Ovary (tissue), 3 donors: Measurements from ENCODE around the gene CEP152.

ENCODE experiments used
- EP300 ChIP-seq: sonication (generic); formaldehyde crosslinking; IDR thresholded peaks from one replicate; pipeline ENCODE4 v1.6.1; 2017; ENCODE audit warnings: antibody characterized with exemption
- POLR2A ChIP-seq: fragments of 450-650 bp; IDR thresholded peaks from one replicate; pipeline ENCODE4 v1.6.1; 2017; ENCODE audit warnings: antibody characterized with exemption, mild to moderate bottlenecking, moderate library complexity
- TF ChIP-seq, protein P1 (sequence below), 3 donors: fragments of 450-650 bp in 2 of 3; fragments of 200-600 bp in 1 of 3; IDR thresholded peaks; one replicate each; pipeline versions ENCODE4 v1.5.1 to v1.8.0; 2016 to 2022; ENCODE audit warnings: antibody characterized with exemption in 3 of 3, mild to moderate bottlenecking in 1 of 3
- donor health status: DM: no; HTN: no; CAD: no.

DNA sequence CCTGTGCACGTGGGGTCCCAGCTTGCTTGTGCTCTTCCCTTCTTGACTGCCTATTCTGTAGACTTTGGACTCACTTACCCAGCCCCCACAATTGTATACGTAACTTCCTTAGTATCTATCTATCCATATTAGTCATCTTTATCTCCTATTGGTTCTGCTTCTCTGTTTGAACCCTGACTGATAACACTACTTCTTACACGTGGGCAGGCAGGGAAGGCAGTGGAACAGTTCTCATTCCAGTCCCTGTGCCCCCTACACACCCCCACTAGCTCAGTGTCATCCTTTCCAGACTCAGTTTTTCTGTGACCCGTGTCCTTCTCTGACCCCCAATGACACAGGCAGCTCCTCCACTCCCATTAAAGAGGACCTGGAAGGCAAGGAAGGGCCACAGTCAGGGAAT lies 91.2 kb downstream of the CEP152 start:
- TF ChIP-seq, protein P1, sequence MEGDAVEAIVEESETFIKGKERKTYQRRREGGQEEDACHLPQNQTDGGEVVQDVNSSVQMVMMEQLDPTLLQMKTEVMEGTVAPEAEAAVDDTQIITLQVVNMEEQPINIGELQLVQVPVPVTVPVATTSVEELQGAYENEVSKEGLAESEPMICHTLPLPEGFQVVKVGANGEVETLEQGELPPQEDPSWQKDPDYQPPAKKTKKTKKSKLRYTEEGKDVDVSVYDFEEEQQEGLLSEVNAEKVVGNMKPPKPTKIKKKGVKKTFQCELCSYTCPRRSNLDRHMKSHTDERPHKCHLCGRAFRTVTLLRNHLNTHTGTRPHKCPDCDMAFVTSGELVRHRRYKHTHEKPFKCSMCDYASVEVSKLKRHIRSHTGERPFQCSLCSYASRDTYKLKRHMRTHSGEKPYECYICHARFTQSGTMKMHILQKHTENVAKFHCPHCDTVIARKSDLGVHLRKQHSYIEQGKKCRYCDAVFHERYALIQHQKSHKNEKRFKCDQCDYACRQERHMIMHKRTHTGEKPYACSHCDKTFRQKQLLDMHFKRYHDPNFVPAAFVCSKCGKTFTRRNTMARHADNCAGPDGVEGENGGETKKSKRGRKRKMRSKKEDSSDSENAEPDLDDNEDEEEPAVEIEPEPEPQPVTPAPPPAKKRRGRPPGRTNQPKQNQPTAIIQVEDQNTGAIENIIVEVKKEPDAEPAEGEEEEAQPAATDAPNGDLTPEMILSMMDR (IDR thresholded peaks at IDR 0.05), result no peak
- no peak for TF ChIP-seq POLR2A
- no peak for TF ChIP-seq EP300
